Peyer's patch (tissue), 4 donors: Measurements from ENCODE around the gene CCND1. TPM values are rescaled to one million over a fixed set of nuclear protein-coding genes. Genes with fewer than 3 reads are reported as not detected.
A peak's percentile ranks its signal among the peaks of the same experiment; 100 is the strongest.

ENCODE experiments used
- DNase-seq, 3 donors: peaks; one replicate each; pipeline ENCODE4 v3.0.0-alpha.2; 2017 to 2019
- H3K27ac ChIP-seq, 4 donors: fragments of 200-600 bp; sonication (generic); one replicate each; pipeline ENCODE4 v1.5.1; 2016 to 2019
- H3K27me3 ChIP-seq, 2 donors: fragments of 200-600 bp; sonication (generic); one replicate each; pipeline ENCODE4 v1.5.1; 2019
- H3K36me3 ChIP-seq, 3 donors: fragments of 200-600 bp; sonication (generic); one replicate each; pipeline ENCODE4 v1.5.1; 2016 to 2019
- H3K4me1 ChIP-seq, 4 donors: fragments of 200-600 bp; sonication (generic); one replicate each; pipeline ENCODE4 v1.5.1; 2016 to 2019
- H3K4me3 ChIP-seq, 4 donors: fragments of 200-600 bp; sonication (generic); 1 replicate in 3 of 4; 2 replicates in 1 of 4; pipeline ENCODE4 v1.5.1; 2016 to 2019; ENCODE audit warnings: mild to moderate bottlenecking in 1 of 4
- H3K9me3 ChIP-seq, 4 donors: fragments of 200-600 bp; sonication (generic); one replicate each; pipeline ENCODE4 v1.5.1; 2016 to 2019; ENCODE audit warnings: mild to moderate bottlenecking in 1 of 4
- POLR2A ChIP-seq, 2 donors: fragments of 450-650 bp; IDR thresholded peaks; one replicate each; pipeline ENCODE4 v1.5.1; 2017; ENCODE audit warnings: antibody characterized with exemption in 2 of 2, mild to moderate bottlenecking in 2 of 2, moderate library complexity in 2 of 2
- total RNA-seq, 4 donors: library from RNA; depleted of rRNA; stranded (reverse); fragments of >200 nt; gene quantifications; one replicate each; pipeline ENCODE4 v1.1.0, GENCODE V29; 2016
- TF ChIP-seq, protein P1 (sequence below), 6 experiments: fragments of 450-650 bp in 4 of 6; fragments of 200-600 bp in 2 of 6; sonication (generic) in 1 of 6; IDR thresholded peaks; one replicate each; pipeline ENCODE4 v1.5.1; 2017 to 2019; ENCODE audit warnings: antibody characterized with exemption in 6 of 6, mild to moderate bottlenecking in 3 of 6, moderate library complexity in 1 of 6

Gene CCND1
- total RNA-seq, 4 donors from 2014 or later: 13.5 to 46.6 (median 40.0) TPM

DNA sequence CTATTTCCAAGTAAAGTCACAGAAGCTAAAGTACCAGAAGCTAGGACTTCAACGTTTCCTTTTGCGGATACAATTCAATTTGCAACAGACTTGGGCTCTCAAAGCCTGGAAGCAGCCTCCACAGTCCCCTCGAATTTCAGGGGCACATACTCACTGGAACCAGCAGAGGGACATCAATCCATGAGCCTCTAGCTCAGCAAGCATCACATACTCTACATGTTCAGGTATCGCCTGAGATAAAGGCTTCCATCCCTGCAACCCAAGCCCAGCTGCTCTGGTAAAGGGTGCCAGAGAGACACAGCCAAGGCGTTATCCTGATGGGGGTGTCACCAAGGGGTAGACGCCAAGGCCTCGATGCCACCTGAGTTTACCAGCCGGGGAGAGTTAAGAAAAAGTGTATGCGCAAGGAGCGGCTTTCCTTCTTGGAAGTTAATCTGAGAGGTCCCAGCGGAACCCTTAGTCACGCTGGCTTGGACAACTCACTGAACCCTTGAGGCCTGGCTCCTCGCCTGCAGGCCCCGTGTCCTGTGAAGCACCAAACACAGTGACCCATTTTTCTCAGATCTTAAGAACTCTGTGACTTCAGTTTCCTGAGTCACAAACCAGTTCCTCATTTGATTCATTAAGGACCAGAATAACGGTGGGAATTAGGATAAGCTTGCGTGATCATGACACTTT is 21.2 kb downstream of the CCND1 start:
- no peak overlapping the region for H3K4me3 ChIP-seq
- DNase-seq: peak in 1 of 3 donors; percentile 39
- H3K36me3 ChIP-seq: peaks cover 0 to 30% (median 0%) of the 10 kb centered on the region in 3 donors
- H3K27me3 ChIP-seq: no peaks in the 10 kb centered on the region
- TF ChIP-seq, protein P1, sequence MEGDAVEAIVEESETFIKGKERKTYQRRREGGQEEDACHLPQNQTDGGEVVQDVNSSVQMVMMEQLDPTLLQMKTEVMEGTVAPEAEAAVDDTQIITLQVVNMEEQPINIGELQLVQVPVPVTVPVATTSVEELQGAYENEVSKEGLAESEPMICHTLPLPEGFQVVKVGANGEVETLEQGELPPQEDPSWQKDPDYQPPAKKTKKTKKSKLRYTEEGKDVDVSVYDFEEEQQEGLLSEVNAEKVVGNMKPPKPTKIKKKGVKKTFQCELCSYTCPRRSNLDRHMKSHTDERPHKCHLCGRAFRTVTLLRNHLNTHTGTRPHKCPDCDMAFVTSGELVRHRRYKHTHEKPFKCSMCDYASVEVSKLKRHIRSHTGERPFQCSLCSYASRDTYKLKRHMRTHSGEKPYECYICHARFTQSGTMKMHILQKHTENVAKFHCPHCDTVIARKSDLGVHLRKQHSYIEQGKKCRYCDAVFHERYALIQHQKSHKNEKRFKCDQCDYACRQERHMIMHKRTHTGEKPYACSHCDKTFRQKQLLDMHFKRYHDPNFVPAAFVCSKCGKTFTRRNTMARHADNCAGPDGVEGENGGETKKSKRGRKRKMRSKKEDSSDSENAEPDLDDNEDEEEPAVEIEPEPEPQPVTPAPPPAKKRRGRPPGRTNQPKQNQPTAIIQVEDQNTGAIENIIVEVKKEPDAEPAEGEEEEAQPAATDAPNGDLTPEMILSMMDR (IDR thresholded peaks at IDR 0.05): no peak
- TF ChIP-seq POLR2A (IDR thresholded peaks at IDR 0.05): no peak
- no peaks in the 10 kb centered on the region for H3K9me3 ChIP-seq
- no peaks in the 10 kb centered on the region for H3K4me1 ChIP-seq
- H3K27ac ChIP-seq: no peak overlapping the region

DNA sequence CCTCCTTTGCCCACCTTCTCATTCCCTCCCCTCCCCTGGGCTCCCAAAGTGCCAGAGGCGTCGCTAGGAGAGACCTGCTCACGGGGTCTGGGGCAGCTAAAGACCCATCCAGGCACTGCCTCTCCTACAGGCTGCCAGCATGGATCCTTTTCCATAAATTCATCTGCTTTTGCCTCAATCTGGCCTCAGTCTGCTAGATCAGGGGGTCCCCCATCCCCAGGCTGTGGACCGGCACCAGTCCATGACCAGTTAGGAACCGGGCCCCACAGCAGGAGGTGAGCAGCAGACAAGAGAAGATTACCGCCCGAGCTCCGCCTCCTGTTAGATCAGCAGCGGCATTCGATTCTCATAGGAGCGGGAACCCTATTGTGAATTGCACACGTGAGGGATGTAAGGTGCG is 21.9 kb downstream of the CCND1 start:
- no peak for TF ChIP-seq POLR2A (IDR thresholded peaks at IDR 0.05)
- TF ChIP-seq, protein P1 (IDR thresholded peaks at IDR 0.05): no peak
- H3K36me3 ChIP-seq: peaks cover 0 to 37% (median 0%) of the 10 kb centered on the region in 3 donors
- H3K9me3 ChIP-seq: no peaks in the 10 kb centered on the region
- no peak overlapping the region for H3K27ac ChIP-seq
- DNase-seq: peak in 1 of 3 donors; percentile 26
- no peaks in the 10 kb centered on the region for H3K4me1 ChIP-seq
- no peak overlapping the region for H3K4me3 ChIP-seq
- no peaks in the 10 kb centered on the region for H3K27me3 ChIP-seq

DNA sequence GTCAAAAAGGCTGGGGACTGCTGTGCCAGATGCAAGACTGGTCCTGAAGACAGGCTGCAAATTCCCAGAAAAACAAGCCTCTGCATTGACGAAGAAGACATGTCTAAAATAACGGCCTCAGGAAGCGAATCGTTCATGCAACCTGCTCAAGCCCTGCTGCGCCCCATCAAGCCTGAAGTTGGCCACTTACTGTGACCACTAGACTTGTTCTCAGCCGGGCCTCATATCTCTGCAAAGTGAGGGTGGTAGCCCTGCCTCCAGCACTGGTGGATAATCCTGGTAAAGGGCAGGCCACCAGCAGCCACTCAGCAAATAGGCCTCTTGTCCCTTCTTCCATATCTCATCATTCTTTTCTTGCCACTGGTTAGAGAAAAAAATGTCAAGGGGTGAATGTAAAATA is 22.4 kb downstream of the CCND1 start:
- Histone ChIP-seq H3K4me3 (no peak overlapping the region), H3K36me3 (peaks cover 0 to 39% (median 0%) of the 10 kb centered on the region in 3 donors), H3K27me3 (no peaks in the 10 kb centered on the region), H3K9me3 (no peaks in the 10 kb centered on the region), H3K27ac (no peak overlapping the region), H3K4me1 (no peaks in the 10 kb centered on the region)
- no peak for DNase-seq
- no peak for TF ChIP-seq POLR2A (IDR thresholded peaks at IDR 0.05)
- TF ChIP-seq, protein P1 (IDR thresholded peaks at IDR 0.05): no peak

DNA sequence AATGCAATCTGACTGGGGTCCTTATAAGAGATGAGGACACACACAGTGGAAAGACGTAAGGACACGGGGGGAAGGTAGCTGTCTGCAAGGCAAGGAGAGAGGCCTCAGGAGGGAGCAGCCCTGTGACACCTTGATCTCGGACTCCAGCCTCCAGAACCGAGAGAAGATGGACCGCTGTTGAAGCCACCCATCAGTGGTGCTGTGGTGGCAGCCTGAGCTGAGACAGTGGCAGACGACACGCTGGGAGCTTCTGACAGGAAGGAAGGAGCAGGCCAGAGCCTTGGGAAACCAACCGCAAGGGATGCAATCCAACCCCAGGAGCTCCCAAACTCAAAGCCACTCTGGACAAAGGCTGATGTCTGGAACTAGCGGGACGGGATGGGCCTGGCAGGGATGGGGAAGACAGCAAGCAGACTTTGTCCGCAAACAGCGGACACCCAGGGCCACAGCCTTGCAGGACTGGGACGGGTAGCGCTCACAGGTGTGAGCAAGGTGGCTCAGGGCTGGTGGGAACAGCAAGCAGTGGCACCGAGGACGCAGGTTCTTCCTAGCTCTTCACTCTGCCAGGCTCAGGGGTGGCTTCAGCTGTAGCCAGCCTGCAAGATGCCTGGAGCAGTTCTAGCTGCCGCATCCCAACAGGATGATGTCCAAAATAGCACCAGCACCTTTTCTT is 23.3 kb downstream of the CCND1 start:
- TF ChIP-seq, protein P1 (IDR thresholded peaks at IDR 0.05): no peak
- no peak for TF ChIP-seq POLR2A (IDR thresholded peaks at IDR 0.05)
- no peaks in the 10 kb centered on the region for H3K27me3 ChIP-seq
- peaks cover 0 to 41% (median 0%) of the 10 kb centered on the region in 3 donors for H3K36me3 ChIP-seq
- no peaks in the 10 kb centered on the region for H3K4me1 ChIP-seq
- H3K4me3 ChIP-seq: no peak overlapping the region
- DNase-seq: peak in 1 of 3 donors; percentile 24
- no peaks in the 10 kb centered on the region for H3K9me3 ChIP-seq
- no peak overlapping the region for H3K27ac ChIP-seq

DNA sequence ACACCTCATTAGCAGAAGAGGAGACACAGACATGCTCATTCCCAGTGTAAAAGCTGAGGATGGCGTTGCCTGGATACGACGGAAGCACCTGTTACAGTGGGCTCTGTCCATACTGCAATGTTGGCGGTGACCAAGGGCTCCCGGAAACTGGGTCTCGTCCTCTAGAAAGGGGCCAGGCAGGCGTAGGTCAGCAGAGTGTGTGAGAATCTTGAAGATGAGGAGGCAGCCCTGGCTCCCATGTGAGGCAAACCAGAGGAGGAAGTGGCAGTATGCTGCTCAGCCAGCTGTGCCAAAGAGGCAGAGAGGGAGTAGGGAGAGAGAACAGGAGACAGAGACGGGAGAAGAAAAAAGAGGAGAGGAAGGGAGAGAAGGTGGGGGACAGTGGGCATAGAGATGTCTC is 23.9 kb downstream of the CCND1 start:
- no peaks in the 10 kb centered on the region for H3K27me3 ChIP-seq
- peaks cover 0 to 46% (median 0%) of the 10 kb centered on the region in 3 donors for H3K36me3 ChIP-seq
- H3K27ac ChIP-seq: no peak overlapping the region
- peaks cover 0 to under 1% (median 0%) of the 10 kb centered on the region in 4 donors for H3K4me1 ChIP-seq
- no peak for TF ChIP-seq POLR2A (IDR thresholded peaks at IDR 0.05)
- TF ChIP-seq, protein P1 (IDR thresholded peaks at IDR 0.05): no peak
- H3K4me3 ChIP-seq: no peak overlapping the region
- H3K9me3 ChIP-seq: no peaks in the 10 kb centered on the region
- peak in 1 of 3 donors; percentile 22 for DNase-seq
